ENCODE results near the gene NFU1. TPM values are rescaled to one million over a fixed set of nuclear protein-coding genes. Genes with fewer than 3 reads are reported as not detected.

Gene NFU1
- total and polyA plus RNA-seq, 9 of the 15 experiments (the other 6 are each of a cell fraction or from before 2014, with no cell fraction given), result 33.3 to 61.8 (median 53.7) TPM

DNA sequence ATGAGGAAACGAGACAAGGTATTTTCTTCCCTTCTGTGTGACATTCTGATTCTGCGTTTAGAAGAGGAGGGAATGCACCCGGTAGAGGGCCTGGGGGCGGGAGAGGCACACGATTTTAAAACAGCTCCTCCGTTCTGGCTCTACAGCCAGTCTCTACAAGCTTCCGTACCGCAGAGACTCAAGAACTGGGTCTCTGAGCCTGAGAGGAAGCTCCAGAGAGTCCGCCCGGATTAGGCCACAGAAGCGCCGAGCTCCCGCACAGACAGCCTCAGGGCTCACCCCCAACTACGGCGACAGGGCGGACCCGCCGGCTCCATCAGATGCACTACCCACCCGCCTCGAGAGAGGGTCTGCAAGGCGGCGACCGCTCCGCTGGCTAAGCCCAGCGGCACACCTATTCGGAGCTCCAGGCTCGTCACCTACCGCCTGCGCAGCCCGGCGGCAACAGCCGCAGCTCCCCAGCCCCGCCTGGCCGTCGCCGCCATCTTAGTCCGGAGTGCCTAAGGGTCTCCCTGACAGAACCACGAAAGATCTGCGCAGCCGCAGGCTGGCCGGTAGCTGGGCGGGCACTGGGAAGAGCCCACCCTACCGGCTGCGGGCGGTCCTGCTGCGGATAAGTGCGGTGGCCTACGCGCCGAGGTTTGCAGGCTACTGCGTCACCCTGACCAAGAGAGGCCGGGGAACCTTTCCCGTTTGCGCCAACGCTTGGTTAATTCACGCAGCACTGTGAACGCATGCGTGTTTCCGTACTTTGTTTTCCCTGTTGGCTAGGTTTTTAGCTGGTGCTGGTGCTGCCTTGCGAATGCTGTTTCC is at the start of gene NFU1 (continued):
- TF ChIP-seq, protein P1, sequence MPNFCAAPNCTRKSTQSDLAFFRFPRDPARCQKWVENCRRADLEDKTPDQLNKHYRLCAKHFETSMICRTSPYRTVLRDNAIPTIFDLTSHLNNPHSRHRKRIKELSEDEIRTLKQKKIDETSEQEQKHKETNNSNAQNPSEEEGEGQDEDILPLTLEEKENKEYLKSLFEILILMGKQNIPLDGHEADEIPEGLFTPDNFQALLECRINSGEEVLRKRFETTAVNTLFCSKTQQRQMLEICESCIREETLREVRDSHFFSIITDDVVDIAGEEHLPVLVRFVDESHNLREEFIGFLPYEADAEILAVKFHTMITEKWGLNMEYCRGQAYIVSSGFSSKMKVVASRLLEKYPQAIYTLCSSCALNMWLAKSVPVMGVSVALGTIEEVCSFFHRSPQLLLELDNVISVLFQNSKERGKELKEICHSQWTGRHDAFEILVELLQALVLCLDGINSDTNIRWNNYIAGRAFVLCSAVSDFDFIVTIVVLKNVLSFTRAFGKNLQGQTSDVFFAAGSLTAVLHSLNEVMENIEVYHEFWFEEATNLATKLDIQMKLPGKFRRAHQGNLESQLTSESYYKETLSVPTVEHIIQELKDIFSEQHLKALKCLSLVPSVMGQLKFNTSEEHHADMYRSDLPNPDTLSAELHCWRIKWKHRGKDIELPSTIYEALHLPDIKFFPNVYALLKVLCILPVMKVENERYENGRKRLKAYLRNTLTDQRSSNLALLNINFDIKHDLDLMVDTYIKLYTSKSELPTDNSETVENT (CRISPR knock-in tag; IDR thresholded peaks at IDR 0.05), result peak; percentile 79; the same call in 1 of the 2 replicates
- TF ChIP-seq ZNF76 (CRISPR knock-in tag; IDR thresholded peaks at IDR 0.05; ENCODE audit: borderline replicate concordance), result no peak
- peak; percentile 61; the same call in 1 of the 2 replicates for TF ChIP-seq ZNF431 (CRISPR knock-in tag; IDR thresholded peaks at IDR 0.05)
- peak; percentile 87 for TF ChIP-seq TBP (optimal IDR thresholded peaks at IDR 0.05; ENCODE audit: low read depth, low read length)
- TF ChIP-seq, protein P2, sequence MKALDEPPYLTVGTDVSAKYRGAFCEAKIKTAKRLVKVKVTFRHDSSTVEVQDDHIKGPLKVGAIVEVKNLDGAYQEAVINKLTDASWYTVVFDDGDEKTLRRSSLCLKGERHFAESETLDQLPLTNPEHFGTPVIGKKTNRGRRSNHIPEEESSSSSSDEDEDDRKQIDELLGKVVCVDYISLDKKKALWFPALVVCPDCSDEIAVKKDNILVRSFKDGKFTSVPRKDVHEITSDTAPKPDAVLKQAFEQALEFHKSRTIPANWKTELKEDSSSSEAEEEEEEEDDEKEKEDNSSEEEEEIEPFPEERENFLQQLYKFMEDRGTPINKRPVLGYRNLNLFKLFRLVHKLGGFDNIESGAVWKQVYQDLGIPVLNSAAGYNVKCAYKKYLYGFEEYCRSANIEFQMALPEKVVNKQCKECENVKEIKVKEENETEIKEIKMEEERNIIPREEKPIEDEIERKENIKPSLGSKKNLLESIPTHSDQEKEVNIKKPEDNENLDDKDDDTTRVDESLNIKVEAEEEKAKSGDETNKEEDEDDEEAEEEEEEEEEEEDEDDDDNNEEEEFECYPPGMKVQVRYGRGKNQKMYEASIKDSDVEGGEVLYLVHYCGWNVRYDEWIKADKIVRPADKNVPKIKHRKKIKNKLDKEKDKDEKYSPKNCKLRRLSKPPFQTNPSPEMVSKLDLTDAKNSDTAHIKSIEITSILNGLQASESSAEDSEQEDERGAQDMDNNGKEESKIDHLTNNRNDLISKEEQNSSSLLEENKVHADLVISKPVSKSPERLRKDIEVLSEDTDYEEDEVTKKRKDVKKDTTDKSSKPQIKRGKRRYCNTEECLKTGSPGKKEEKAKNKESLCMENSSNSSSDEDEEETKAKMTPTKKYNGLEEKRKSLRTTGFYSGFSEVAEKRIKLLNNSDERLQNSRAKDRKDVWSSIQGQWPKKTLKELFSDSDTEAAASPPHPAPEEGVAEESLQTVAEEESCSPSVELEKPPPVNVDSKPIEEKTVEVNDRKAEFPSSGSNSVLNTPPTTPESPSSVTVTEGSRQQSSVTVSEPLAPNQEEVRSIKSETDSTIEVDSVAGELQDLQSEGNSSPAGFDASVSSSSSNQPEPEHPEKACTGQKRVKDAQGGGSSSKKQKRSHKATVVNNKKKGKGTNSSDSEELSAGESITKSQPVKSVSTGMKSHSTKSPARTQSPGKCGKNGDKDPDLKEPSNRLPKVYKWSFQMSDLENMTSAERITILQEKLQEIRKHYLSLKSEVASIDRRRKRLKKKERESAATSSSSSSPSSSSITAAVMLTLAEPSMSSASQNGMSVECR (CRISPR knock-in tag; IDR thresholded peaks at IDR 0.05), result peak; percentile 74
- peak; percentile 71 to 85; a peak in 2 of 4 replicates for TF ChIP-seq SIN3A (IDR thresholded peaks at IDR 0.05; ENCODE audit: borderline replicate concordance in 2 of 2, control insufficient read depth in 1 of 2, low read depth in 2 of 2, low read length in 2 of 2)
- no peak for TF ChIP-seq TGIF2 (CRISPR knock-in tag; IDR thresholded peaks at IDR 0.05)
- TF ChIP-seq YY1 (IDR thresholded peaks at IDR 0.05; ENCODE audit: borderline replicate concordance in 1 of 3, control insufficient read depth in 1 of 3, extremely low read depth in 1 of 3, insufficient read depth in 3 of 3, insufficient read length in 1 of 3, insufficient replicate concordance in 2 of 3, low read depth in 1 of 3, low read length in 2 of 3), result peak; percentile 93 to 99 (median 97)
- no peak; a peak in 1 of 4 replicates for TF ChIP-seq FOXK2 (conservative IDR thresholded peaks at IDR 0.05 in 1 of 2, IDR thresholded peaks at IDR 0.05 in 1 of 2; ENCODE audit: low read depth in 2 of 2)
- TF ChIP-seq ZNF263 (CRISPR knock-in tag; IDR thresholded peaks at IDR 0.05; ENCODE audit: borderline replicate concordance), result peak; percentile 53; the same call in 1 of the 2 replicates
- peak; percentile 88 for TF ChIP-seq ZBTB1 (CRISPR knock-in tag; IDR thresholded peaks at IDR 0.05; ENCODE audit: borderline replicate concordance, low read depth)
- peak; percentile 43; the same call in 1 of the 2 replicates for TF ChIP-seq HCFC1 (IDR thresholded peaks at IDR 0.05; ENCODE audit: low read depth, low read length)
- TF ChIP-seq, protein P3, sequence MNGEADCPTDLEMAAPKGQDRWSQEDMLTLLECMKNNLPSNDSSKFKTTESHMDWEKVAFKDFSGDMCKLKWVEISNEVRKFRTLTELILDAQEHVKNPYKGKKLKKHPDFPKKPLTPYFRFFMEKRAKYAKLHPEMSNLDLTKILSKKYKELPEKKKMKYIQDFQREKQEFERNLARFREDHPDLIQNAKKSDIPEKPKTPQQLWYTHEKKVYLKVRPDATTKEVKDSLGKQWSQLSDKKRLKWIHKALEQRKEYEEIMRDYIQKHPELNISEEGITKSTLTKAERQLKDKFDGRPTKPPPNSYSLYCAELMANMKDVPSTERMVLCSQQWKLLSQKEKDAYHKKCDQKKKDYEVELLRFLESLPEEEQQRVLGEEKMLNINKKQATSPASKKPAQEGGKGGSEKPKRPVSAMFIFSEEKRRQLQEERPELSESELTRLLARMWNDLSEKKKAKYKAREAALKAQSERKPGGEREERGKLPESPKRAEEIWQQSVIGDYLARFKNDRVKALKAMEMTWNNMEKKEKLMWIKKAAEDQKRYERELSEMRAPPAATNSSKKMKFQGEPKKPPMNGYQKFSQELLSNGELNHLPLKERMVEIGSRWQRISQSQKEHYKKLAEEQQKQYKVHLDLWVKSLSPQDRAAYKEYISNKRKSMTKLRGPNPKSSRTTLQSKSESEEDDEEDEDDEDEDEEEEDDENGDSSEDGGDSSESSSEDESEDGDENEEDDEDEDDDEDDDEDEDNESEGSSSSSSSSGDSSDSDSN (IDR thresholded peaks at IDR 0.05; ENCODE audit: borderline replicate concordance in 1 of 2, low read depth in 2 of 2, low read length in 2 of 2), result peak; percentile 52 to 75; a peak in 3 of 4 replicates

Measured in K562 (cell line).